GM12878 (cell line): ENCODE data around the gene ATP4B.

Experiments used
- NFYB ChIP-seq: IDR thresholded peaks from 2 replicates; pipeline ENCODE4 v1.6.1; 2011; ENCODE audit warnings: low read depth, mild to moderate bottlenecking, low read length, improper control_type of control experiment, moderate library complexity; ENCODE audit not compliant: insufficient read depth
- NRF1 ChIP-seq: conservative IDR thresholded peaks from 2 replicates; pipeline ENCODE4 v1.6.1; 2011; ENCODE audit warnings: mild to moderate bottlenecking, low read depth, low read length, improper control_type of control experiment
- POLR2A ChIP-seq: IDR thresholded peaks from 2 replicates; pipeline ENCODE4 v1.6.1; 2011; ENCODE audit warnings: low read depth, mild to moderate bottlenecking, low read length
- SIN3A ChIP-seq: IDR thresholded peaks from 2 replicates; pipeline ENCODE4 v1.6.1; 2012; ENCODE audit warnings: low read depth, low read length, improper control_type of control experiment
- TCF3 ChIP-seq: IDR thresholded peaks from 2 replicates; pipeline ENCODE4 v1.6.1; 2012; ENCODE audit warnings: low read depth, mild to moderate bottlenecking, low read length, borderline replicate concordance; ENCODE audit not compliant: insufficient read depth
- ZNF217 ChIP-seq: fragments of 450-650 bp; IDR thresholded peaks from 2 replicates; pipeline ENCODE4 v1.6.1; 2017; ENCODE audit warnings: antibody characterized with exemption, mild to moderate bottlenecking
- TF ChIP-seq, protein P1 (sequence below): fragments of 450-650 bp; formaldehyde crosslinking; IDR thresholded peaks from 2 replicates; pipeline ENCODE4 v1.5.0; 2022; ENCODE audit warnings: mild to moderate bottlenecking, missing genetic modification characterization

DNA sequence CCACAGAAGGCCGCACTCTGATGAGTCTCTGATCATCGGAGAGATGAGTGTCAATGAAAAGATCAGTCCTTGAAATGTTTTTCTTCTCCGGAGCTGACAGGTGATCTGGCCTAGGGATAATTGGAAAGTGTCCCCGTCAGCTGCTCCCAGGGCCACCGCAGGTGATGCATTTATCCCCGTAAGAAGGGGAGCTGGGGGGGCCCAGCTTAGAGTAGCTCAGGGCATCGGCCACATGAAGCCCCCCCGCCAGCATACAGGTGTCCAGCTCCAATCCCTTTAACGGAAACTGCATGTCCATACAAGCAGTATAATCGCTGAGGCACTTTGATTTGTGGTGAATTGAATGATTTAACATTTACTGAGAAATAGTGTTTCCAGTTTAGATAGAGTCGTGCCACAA is 27.7 kb downstream of the ATP4B start:
- TF ChIP-seq POLR2A, result no peak
- TF ChIP-seq ZNF217, result no peak
- TF ChIP-seq, protein P1, sequence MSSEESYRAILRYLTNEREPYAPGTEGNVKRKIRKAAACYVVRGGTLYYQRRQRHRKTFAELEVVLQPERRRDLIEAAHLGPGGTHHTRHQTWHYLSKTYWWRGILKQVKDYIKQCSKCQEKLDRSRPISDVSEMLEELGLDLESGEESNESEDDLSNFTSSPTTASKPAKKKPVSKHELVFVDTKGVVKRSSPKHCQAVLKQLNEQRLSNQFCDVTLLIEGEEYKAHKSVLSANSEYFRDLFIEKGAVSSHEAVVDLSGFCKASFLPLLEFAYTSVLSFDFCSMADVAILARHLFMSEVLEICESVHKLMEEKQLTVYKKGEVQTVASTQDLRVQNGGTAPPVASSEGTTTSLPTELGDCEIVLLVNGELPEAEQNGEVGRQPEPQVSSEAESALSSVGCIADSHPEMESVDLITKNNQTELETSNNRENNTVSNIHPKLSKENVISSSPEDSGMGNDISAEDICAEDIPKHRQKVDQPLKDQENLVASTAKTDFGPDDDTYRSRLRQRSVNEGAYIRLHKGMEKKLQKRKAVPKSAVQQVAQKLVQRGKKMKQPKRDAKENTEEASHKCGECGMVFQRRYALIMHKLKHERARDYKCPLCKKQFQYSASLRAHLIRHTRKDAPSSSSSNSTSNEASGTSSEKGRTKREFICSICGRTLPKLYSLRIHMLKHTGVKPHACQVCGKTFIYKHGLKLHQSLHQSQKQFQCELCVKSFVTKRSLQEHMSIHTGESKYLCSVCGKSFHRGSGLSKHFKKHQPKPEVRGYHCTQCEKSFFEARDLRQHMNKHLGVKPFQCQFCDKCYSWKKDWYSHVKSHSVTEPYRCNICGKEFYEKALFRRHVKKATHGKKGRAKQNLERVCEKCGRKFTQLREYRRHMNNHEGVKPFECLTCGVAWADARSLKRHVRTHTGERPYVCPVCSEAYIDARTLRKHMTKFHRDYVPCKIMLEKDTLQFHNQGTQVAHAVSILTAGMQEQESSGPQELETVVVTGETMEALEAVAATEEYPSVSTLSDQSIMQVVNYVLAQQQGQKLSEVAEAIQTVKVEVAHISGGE, result no peak
- TF ChIP-seq SIN3A, result no peak
- TF ChIP-seq TCF3, result no peak
- no peak for TF ChIP-seq NRF1
- no peak for TF ChIP-seq NFYB
